H54 (cell line): ENCODE results near the gene DDX25.
"Not testable (repeated sequence)": the region's sequence is repeated elsewhere in the genome, so short reads cannot be mapped to it uniquely, and the experiment has no call there.

Experiments used
- DNase-seq: peaks from one replicate; pipeline ENCODE4 v3.0.0; 2011; ENCODE audit warnings: low spot score, mixed read lengths; ENCODE audit not compliant: insufficient read length
- FAIRE-seq: peaks from 3 replicates; lab custom pipeline; 2011; peaks lifted over from hg19 to GRCh38; lab: Jason Lieb, UNC
- POLR2A ChIP-seq: IDR thresholded peaks from 2 replicates; pipeline ENCODE4 v1.6.1; 2011; ENCODE audit warnings: low read depth, mild to moderate bottlenecking, low read length

The DDX25 gene

GRCh38 chr11:125903711-125904659 lies at the start of gene DDX25:
Gene DDX25 (plus strand): TSS chr11:125904508. CDS start chr11:125904518, 10 bp downstream.
- DNase-seq = no peak
- FAIRE-seq = no peak
- no peak for TF ChIP-seq POLR2A

GRCh38 chr11:125857670-125858069 lies 46.6 kb upstream of the DDX25 start:
- FAIRE-seq, DNase-seq: not testable (repeated sequence)

GRCh38 chr11:125862786-125863185 lies 41.5 kb upstream of the DDX25 start:
- FAIRE-seq = not testable (repeated sequence)

GRCh38 chr11:125865354-125865753 lies 39.0 kb upstream of the DDX25 start:
- FAIRE-seq, DNase-seq: not testable (repeated sequence)

More at GRCh38 chr11:125862786-125863185, 41.5 kb upstream of the DDX25 start:
- DNase-seq = not testable (repeated sequence)

GRCh38 chr11:125869521-125869920 lies 34.8 kb upstream of the DDX25 start:
- no peak for TF ChIP-seq POLR2A
- FAIRE-seq (no peak), DNase-seq (no peak)

- DNase-seq (no peak), FAIRE-seq (no peak)
- no peak for TF ChIP-seq POLR2A
These were observed 32.7 kb upstream of the DDX25 start for GRCh38 chr11:125871391-125872137.

- TF ChIP-seq POLR2A = no peak
- DNase-seq (no peak), FAIRE-seq (no peak)
These were observed 32.2 kb upstream of the DDX25 start for GRCh38 chr11:125872138-125872491.

GRCh38 chr11:125873881-125874555 lies 30.3 kb upstream of the DDX25 start:
- no peak for DNase-seq
- FAIRE-seq = no peak
- TF ChIP-seq POLR2A = no peak

- DNase-seq (peak; percentile 38), FAIRE-seq (peak; percentile 48)
- TF ChIP-seq POLR2A = no peak
These were observed 29.7 kb upstream of the DDX25 start for GRCh38 chr11:125874556-125875124.

GRCh38 chr11:125881291-125881690 lies 23.0 kb upstream of the DDX25 start:
- TF ChIP-seq POLR2A = no peak
- DNase-seq (no peak), FAIRE-seq (no peak)

GRCh38 chr11:125883375-125883774 lies 20.9 kb upstream of the DDX25 start:
- DNase-seq (no peak), FAIRE-seq (no peak)
- no peak for TF ChIP-seq POLR2A

GRCh38 chr11:125886997-125887372 lies 17.3 kb upstream of the DDX25 start:
- DNase-seq = no peak

More at GRCh38 chr11:125886997-125887372, 17.3 kb upstream of the DDX25 start:
- no peak for TF ChIP-seq POLR2A
- no peak for FAIRE-seq
